IPS DF 4.7 (cell line): Measurements from ENCODE around the gene PLCL2.
"Not testable (repeated sequence)": the region's sequence is repeated elsewhere in the genome, so short reads cannot be mapped to it uniquely, and the experiment has no call there.

Experiments used
- DNase-seq: peaks from one replicate; pipeline ENCODE4 v3.0.0-alpha.2; 2013; ENCODE audit warnings: low spot score; ENCODE audit errors: extremely low read depth

Gene PLCL2

GRCh38 chr3:17070161-17070959 lies 185.6 kb downstream of the PLCL2 start:
- no peak for DNase-seq

DNA sequence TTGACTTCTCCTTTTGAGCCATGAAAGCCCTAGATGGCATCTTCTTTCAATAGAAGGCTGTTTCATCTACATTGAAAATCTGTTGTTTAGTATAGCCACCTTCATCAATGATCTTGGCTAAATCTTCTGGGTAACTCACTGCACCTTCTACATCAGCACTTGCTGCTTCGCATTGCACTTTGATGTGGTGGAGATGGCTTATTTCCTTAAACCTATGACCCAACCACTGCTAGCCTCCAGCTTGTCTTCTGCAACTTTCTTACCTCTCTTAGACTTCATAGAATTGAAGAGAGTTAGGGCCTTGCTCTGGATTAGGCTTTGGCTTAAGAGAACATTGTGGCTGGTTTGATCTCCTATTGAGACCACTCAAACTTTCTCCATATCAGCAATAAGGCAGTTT lies 189.8 kb downstream of the PLCL2 start:
- DNase-seq, result no peak

GRCh38 chr3:17075358-17075757 lies 190.6 kb downstream of the PLCL2 start:
- no peak for DNase-seq

GRCh38 chr3:17075907-17076306 lies 191.2 kb downstream of the PLCL2 start:
- no peak for DNase-seq

- DNase-seq, result no peak
Observed at GRCh38 chr3:17076940-17077605, 192.3 kb downstream of the PLCL2 start.

- no peak for DNase-seq
Observed at GRCh38 chr3:17077606-17078005, 192.9 kb downstream of the PLCL2 start.

DNA sequence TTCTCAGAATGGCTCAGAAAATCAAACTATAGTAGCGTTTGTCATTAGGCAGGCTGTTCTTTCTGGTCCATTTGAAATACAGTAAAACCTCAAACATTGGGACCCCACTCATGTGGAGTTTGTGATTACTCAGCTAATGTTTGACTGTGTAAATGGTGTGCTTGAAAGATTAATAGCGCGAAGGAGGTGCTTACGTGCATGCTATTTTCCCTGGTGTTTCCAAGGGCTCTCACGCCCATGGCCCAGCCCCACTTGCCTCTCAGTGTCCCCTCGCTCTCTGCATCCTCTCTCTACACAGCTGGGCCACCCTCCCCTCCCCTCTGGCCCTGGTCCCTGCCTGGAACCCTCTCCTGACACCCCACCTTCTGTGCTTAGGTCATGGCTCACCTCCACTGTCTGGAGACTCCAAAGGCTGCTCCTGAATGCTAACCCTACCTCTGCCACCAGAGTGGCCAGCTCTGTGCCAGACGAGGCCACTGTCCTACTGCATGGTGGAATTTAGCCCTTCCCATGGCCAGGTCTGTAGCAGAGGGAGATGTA lies 194.2 kb downstream of the PLCL2 start:
- DNase-seq, result no peak

DNA sequence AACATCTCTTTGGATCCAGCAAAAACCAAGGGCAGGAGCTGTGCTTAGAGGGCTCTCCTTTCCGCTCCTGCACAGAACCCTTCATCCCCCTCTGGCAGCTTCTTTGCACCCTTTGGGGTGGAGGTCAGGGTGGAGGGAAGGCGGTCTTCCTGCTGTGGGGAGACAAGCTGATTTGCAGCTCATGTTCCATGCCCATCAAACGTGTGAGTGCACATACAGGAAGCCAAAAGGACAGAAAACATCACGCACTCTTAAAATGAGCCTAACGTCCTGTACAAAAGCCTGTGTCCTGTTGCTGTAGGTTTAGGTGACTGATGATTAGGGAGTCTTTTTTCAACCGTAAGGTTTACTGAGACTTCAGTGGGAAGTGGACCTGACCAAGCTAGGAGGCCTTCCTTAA lies 195.2 kb downstream of the PLCL2 start:
- DNase-seq, result no peak

GRCh38 chr3:17081520-17081919 lies 196.8 kb downstream of the PLCL2 start:
- no peak for DNase-seq

DNA sequence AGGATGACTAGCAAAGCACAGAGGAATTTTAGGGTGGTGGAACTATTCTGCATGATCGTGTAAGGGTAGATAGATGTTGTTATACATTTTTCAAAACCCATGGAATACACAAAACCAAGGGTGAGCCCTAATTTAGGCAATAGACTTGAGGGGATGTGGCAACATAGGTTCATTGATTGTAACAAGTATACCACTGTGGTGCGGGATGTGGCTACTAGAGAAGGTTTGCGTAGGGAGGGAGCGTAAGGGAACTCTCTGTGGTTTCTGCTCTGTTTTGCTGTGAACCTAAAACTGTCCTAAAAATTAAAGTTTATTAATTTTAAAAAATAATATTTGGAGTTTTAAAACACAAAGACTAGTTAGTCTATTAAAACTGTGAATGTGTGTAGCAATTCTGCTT lies 202.8 kb downstream of the PLCL2 start:
- DNase-seq, result no peak

GRCh38 chr3:17088017-17088416 lies 203.3 kb downstream of the PLCL2 start:
- no peak for DNase-seq

GRCh38 chr3:17088602-17089313 lies 204.0 kb downstream of the PLCL2 start:
- no peak for DNase-seq

GRCh38 chr3:17089314-17089700 lies 204.6 kb downstream of the PLCL2 start:
- no peak for DNase-seq

DNA sequence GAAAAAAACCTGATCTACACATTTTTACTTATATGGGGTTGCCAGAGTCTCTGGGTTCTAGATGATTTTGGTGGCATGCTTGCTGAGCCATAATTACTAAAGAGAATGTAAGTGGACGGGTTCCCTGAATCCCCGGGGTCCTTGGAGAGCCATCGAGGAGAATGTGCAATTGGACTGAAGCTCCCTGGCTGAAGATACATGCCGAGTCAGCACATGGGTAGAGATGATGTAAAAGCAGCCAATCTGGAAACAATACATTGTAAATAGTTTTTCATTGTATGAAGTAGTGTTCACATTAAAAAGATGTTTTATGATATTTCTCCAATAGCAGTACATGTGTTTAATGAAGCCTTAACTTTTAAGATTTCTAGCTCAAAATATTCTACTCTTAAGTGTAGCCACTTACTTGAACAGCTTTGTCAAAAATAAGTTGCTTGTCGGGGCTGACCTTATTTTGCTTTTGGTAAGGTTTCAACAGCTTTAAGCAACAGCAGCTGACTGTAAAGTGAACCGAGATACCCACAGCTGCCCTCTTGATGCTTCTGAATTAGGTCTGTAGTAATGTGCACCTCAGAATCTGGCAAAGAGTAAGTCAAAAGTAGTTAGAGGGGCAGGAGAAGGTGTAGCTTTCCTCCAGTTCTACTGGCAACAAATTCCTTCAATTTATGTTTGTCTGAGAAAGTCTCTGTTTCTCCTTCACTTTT lies 205.7 kb downstream of the PLCL2 start:
- no peak for DNase-seq

GRCh38 chr3:17091910-17092582 lies 207.3 kb downstream of the PLCL2 start:
- no peak for DNase-seq

GRCh38 chr3:17092583-17092933 lies 207.8 kb downstream of the PLCL2 start:
- DNase-seq, result no peak

GRCh38 chr3:17094551-17094950 lies 209.8 kb downstream of the PLCL2 start:
- no peak for DNase-seq

DNA sequence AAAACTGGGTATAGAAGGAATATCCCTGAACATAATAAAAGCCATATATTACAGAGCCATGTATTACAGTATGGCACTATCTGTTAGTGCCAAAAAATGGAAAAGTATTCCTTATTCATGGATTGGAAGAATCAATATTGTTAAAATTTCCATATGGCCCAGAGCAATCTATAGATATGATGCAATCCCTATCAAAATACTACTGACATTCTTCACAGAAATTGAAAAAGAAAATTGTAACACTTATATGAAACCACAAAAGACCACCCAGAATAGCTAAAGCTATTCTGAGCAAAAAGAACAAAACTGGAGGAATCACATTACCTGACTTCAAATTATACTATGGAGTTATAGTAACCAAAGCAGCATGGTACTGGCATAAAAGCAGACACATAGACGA lies 218.8 kb downstream of the PLCL2 start:
- DNase-seq, result no peak

DNA sequence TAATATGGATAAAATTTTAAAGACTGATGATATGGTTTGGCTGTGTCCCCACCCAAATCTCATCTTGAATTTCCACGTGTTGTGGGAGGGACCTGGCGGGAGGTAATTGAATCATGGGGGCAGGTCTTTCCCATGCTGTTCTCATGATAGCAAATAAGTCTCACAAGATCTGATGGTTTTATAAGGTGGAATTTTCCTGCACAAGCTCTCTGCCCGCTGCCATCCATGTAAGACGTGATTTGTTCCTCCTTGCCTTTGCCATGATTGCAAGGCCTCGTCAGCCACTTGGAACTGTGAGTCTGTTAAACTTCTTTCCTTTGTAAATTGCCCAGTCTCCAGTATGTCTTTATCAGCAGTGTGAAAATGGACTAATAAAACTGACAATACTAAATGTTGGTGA lies 222.0 kb downstream of the PLCL2 start:
- DNase-seq, result not testable (repeated sequence)

DNA sequence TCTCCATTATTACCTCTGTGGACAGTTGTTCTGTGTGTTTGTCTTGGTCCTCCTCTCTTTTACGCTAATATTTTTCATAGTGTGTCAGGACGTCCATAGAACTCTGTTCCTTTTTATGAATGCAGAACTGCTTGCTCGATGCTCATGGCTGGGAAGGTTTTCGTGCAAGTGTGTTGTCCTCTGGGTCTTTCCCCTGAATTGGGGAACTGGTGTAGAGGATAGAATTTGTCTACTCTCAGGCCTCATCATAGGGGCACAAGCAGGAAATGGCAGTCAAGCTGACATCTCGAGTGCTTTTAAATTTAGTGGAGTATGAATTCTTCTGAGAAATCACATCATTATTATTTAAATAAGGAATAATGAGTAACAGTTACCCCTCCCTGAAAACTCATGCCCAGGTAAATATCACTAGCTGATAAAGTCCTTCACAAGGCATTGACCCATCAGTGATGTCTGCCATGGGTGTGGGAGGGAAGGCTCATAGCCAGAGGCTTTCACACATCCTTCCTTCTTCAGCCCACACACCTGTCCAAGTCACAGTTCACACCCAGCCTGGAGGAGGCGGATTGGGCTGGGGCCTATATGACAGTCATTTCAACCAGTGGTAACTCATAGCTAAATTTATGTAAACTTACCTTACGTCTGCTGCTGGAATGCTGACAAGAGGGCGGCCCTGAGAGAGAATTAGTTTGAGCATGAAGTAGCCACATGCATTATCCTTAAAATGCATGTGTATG lies 226.1 kb downstream of the PLCL2 start:
- no peak for DNase-seq
